IMR-90 (cell line): Measurements from ENCODE around the gene CDH23. TPM values are rescaled to one million over a fixed set of nuclear protein-coding genes. Genes with fewer than 3 reads are reported as not detected.

Experiments
- ATAC-seq: fragments of 200-7000 bp; cut with Tn5 transposase; 2 replicates; pipeline ENCODE4 v1.9.1; 2020; ENCODE audit warnings: low read depth, mild to moderate bottlenecking, moderate library complexity
- BruUV-seq: library from RNA; stranded (reverse); fragments of 400-500 nt; replicated peaks from 2 replicates; lab custom pipeline; 2021; lab: Mats Ljungman, UMichigan
- CTCF ChIA-PET: fragments of 300-600 bp; formaldehyde crosslinking; extraction: SDS; loops from one replicate; lab custom pipeline; 2021; ENCODE audit warnings: antibody characterized with exemption; lab: Yijun Ruan, JAX
- POLR2A ChIA-PET: fragments of 300-600 bp; sonication (Branson Sonifier 250); formaldehyde crosslinking; loops from one replicate; lab custom pipeline; 2022; ENCODE audit warnings: antibody characterized with exemption; ENCODE audit not compliant: unreplicated experiment; lab: Charles Lee
- DNase-seq: peaks from one replicate; pipeline ENCODE4 v3.0.0; 2013
- H2AFZ ChIP-seq: replicated peaks from 2 replicates; pipeline ENCODE3; 2013; ENCODE audit warnings: low read length, mild to moderate bottlenecking; ENCODE audit not compliant: poor library complexity
- H2AK5ac ChIP-seq: 2 replicates; pipeline ENCODE4 v1.6.1; 2013; ENCODE audit warnings: low read depth, low read length, inconsistent platforms
- H2AK9ac ChIP-seq: replicated peaks from 2 replicates; pipeline ENCODE3; 2013; ENCODE audit warnings: mild to moderate bottlenecking, low read depth, low read length, moderate library complexity; ENCODE audit not compliant: poor library complexity
- H2BK120ac ChIP-seq: 2 replicates; pipeline ENCODE4 v1.6.1; 2013; ENCODE audit warnings: low read depth, low read length, inconsistent platforms
- H2BK15ac ChIP-seq: 3 replicates; pipeline ENCODE4 v1.6.1; 2013; ENCODE audit warnings: low read depth, low read length, inconsistent platforms
- H2BK20ac ChIP-seq: 2 replicates; pipeline ENCODE4 v1.6.1; 2013; ENCODE audit warnings: low read depth, mild to moderate bottlenecking, inconsistent platforms, low read length, moderate library complexity
- H2BK5ac ChIP-seq: 2 replicates; pipeline ENCODE4 v1.6.1; 2013; ENCODE audit warnings: mild to moderate bottlenecking, low read depth, low read length, inconsistent platforms; ENCODE audit not compliant: poor library complexity, severe bottlenecking
- H3K14ac ChIP-seq: replicated peaks from 2 replicates; pipeline ENCODE4 v1.6.1; 2013; ENCODE audit warnings: low read depth, low read length, inconsistent platforms
- H3K18ac ChIP-seq: 2 replicates; pipeline ENCODE4 v1.6.1; 2013; ENCODE audit warnings: low read depth, low read length, control low read depth
- H3K23ac ChIP-seq: 2 replicates; pipeline ENCODE4 v1.6.1; 2013; ENCODE audit warnings: low read depth, low read length, inconsistent platforms
- H3K27ac ChIP-seq: 2 replicates; pipeline ENCODE4 v1.5.1; 2013; ENCODE audit warnings: mild to moderate bottlenecking, control low read depth, low read length; ENCODE audit not compliant: insufficient read depth
- H3K27me3 ChIP-seq: 2 replicates; pipeline ENCODE4 v1.6.1; 2013; ENCODE audit warnings: low read length; ENCODE audit not compliant: control insufficient read depth, insufficient read depth
- H3K36me3 ChIP-seq: 2 replicates; pipeline ENCODE4 v1.6.1; 2013; ENCODE audit warnings: low read length, mixed read lengths; ENCODE audit not compliant: control insufficient read depth, insufficient read depth
- H3K4ac ChIP-seq: 2 replicates; pipeline ENCODE4 v1.6.1; 2013; ENCODE audit warnings: low read depth, low read length, inconsistent platforms
- H3K4me1 ChIP-seq: 2 replicates; pipeline ENCODE4 v1.6.1; 2013; ENCODE audit warnings: low read length, mixed read lengths; ENCODE audit not compliant: control insufficient read depth, insufficient read depth
- H3K4me2 ChIP-seq: 2 replicates; pipeline ENCODE4 v1.6.1; 2013; ENCODE audit warnings: low read depth, mild to moderate bottlenecking, control low read depth, low read length, moderate library complexity
- H3K4me3 ChIP-seq: 2 replicates; pipeline ENCODE4 v1.5.1; 2013; ENCODE audit warnings: low read depth, mild to moderate bottlenecking, control low read depth, low read length, moderate library complexity; ENCODE audit not compliant: insufficient read depth
- H3K56ac ChIP-seq: 2 replicates; pipeline ENCODE4 v1.6.1; 2013; ENCODE audit warnings: low read length, inconsistent platforms; ENCODE audit not compliant: insufficient read depth; ENCODE audit errors: extremely low read depth
- H3K79me1 ChIP-seq, 2 experiments: 2 replicates each; pipeline ENCODE4 v1.6.1; 2013; ENCODE audit warnings: low read length in 2 of 2, inconsistent platforms in 1 of 2, low read depth in 1 of 2
- H3K9ac ChIP-seq: 2 replicates; pipeline ENCODE4 v1.6.1; 2013; ENCODE audit warnings: low read depth, low read length, control low read depth
- H3K9me1 ChIP-seq: 2 replicates; pipeline ENCODE4 v1.6.1; 2013; ENCODE audit warnings: low read length, inconsistent platforms; ENCODE audit not compliant: insufficient read depth
- H3K9me3 ChIP-seq: 2 replicates; pipeline ENCODE4 v1.6.1; 2013; ENCODE audit warnings: low read length; ENCODE audit not compliant: control insufficient read depth, insufficient read depth
- H4K20me1 ChIP-seq: 2 replicates; pipeline ENCODE4 v1.6.1; 2013; ENCODE audit warnings: low read length, inconsistent platforms; ENCODE audit not compliant: insufficient read depth
- H4K5ac ChIP-seq: 2 replicates; pipeline ENCODE4 v1.6.1; 2013; ENCODE audit warnings: mild to moderate bottlenecking, low read depth, low read length, control low read depth
- H4K8ac ChIP-seq, 2 experiments: 2 replicates each; pipeline ENCODE4 v1.6.1; 2013; ENCODE audit warnings: low read depth in 2 of 2, low read length in 2 of 2, control low read depth in 1 of 2, inconsistent platforms in 1 of 2
- H4K91ac ChIP-seq: 2 replicates; pipeline ENCODE4 v1.6.1; 2013; ENCODE audit warnings: low read depth, low read length, inconsistent platforms; ENCODE audit not compliant: insufficient read depth
- BHLHE40 ChIP-seq: fragments of 150-350 bp; IDR thresholded peaks from 2 replicates; pipeline ENCODE4 v1.6.1; 2016; ENCODE audit warnings: mild to moderate bottlenecking, low read depth, low read length
- CEBPB ChIP-seq: IDR thresholded peaks from 2 replicates; pipeline ENCODE4 v1.6.1; 2012; ENCODE audit warnings: low read depth, low read length, improper control_type of control experiment
- CHD1 ChIP-seq: IDR thresholded peaks from 2 replicates; pipeline ENCODE4 v1.6.1; 2012; ENCODE audit warnings: low read depth, low read length, improper control_type of control experiment
- CTCF ChIP-seq: conservative IDR thresholded peaks from 2 replicates; pipeline ENCODE4 v1.5.1; 2012; ENCODE audit warnings: mild to moderate bottlenecking, low read depth, low read length, improper control_type of control experiment
- ELK1 ChIP-seq: fragments of 150-350 bp; IDR thresholded peaks from 2 replicates; pipeline ENCODE4 v1.6.1; 2016; ENCODE audit warnings: low read depth, mild to moderate bottlenecking, low read length, moderate library complexity, borderline replicate concordance
- FOS ChIP-seq: fragments of 150-350 bp; IDR thresholded peaks from 2 replicates; pipeline ENCODE4 v1.6.1; 2016; ENCODE audit warnings: low read depth, low read length
- MAFK ChIP-seq: IDR thresholded peaks from 2 replicates; pipeline ENCODE4 v1.6.1; 2012; ENCODE audit warnings: low read depth, low read length, improper control_type of control experiment
- MAZ ChIP-seq: IDR thresholded peaks from 2 replicates; pipeline ENCODE4 v1.6.1; 2012; ENCODE audit warnings: low read depth, mild to moderate bottlenecking, low read length, improper control_type of control experiment, moderate library complexity, borderline replicate concordance
- MXI1 ChIP-seq: IDR thresholded peaks from 2 replicates; pipeline ENCODE4 v1.6.1; 2012; ENCODE audit warnings: low read depth, mild to moderate bottlenecking, low read length, moderate library complexity, borderline replicate concordance
- NFE2L2 ChIP-seq: fragments of 150-350 bp; IDR thresholded peaks from 2 replicates; pipeline ENCODE4 v1.6.1; 2016; ENCODE audit warnings: low read depth, mild to moderate bottlenecking, low read length
- POLR2A ChIP-seq: IDR thresholded peaks from 2 replicates; pipeline ENCODE4 v1.6.1; 2012; ENCODE audit warnings: mild to moderate bottlenecking, low read depth, low read length
- RAD21 ChIP-seq: IDR thresholded peaks from 2 replicates; pipeline ENCODE4 v1.6.1; 2012; ENCODE audit warnings: low read length, improper control_type of control experiment
- RCOR1 ChIP-seq: IDR thresholded peaks from 2 replicates; pipeline ENCODE4 v1.6.1; 2012; ENCODE audit warnings: mild to moderate bottlenecking, low read length, improper control_type of control experiment; ENCODE audit not compliant: insufficient replicate concordance
- RFX5 ChIP-seq: IDR thresholded peaks from 2 replicates; pipeline ENCODE4 v1.8.0; 2012; ENCODE audit warnings: low read depth, mild to moderate bottlenecking, low read length, moderate library complexity
- SMC3 ChIP-seq: fragments of 150-350 bp; IDR thresholded peaks from 2 replicates; pipeline ENCODE4 v1.6.1; 2016; ENCODE audit warnings: low read depth, mild to moderate bottlenecking, antibody characterized with exemption, low read length, moderate library complexity
- USF2 ChIP-seq: fragments of 150-350 bp; IDR thresholded peaks from 2 replicates; pipeline ENCODE4 v1.6.1; 2017; ENCODE audit warnings: mild to moderate bottlenecking, antibody characterized with exemption, low read length, low read depth
- WGBS, 2 experiments: methylation state at CpG; one replicate each; pipeline versions ENCODE4 v1.1.5 to v1.1.7; 2013; ENCODE audit warnings: missing lambda C conversion rate in 2 of 2; ENCODE audit not compliant: insufficient read length in 1 of 2; ENCODE audit errors: extremely low coverage in 2 of 2; 5-methylcytosine and 5-hydroxymethylcytosine counted together
- dilution Hi-C: fragments of 300-500 bp; cut with HindIII; formaldehyde crosslinking; loops from one replicate; pipeline ENCODE4 v1.14.3; 2018; ENCODE audit warnings: low sequenced_read_pairs; ENCODE audit not compliant: unreplicated experiment
- in situ Hi-C: fragments of 300-500 bp; cut with MboI; formaldehyde crosslinking; loops from 3 replicates; pipeline ENCODE4 v1.14.3; 2019; ENCODE audit warnings: low sequenced_read_pairs, inconsistent platforms, mixed read lengths
- intact Hi-C: fragments of 100-400 bp; cut with micrococcal nuclease; formaldehyde crosslinking; loops from 2 replicates; pipeline ENCODE4 v1.10.0; 2022
- polyA plus RNA-seq, 3 experiments: library from polyadenylated mRNA; depleted of rRNA; stranded (reverse); fragments of >200 nt; gene quantifications; 2 replicates each; pipeline ENCODE4 v1.2.3, GENCODE V29; 2012; ENCODE audit warnings: low replicate concordance in 1 of 3
- total RNA-seq: library from RNA; depleted of rRNA; stranded (reverse); fragments of >200 nt; gene quantifications from 2 replicates; pipeline ENCODE4 v1.2.3, GENCODE V29; 2012

CDH23 gene
- total and polyA plus RNA-seq, 2 of the 4 experiments (the other 2 are of a cell fraction): under 0.01 to 0.03 TPM

GRCh38 chr10:71489077-71489476 is 92.4 kb downstream of the CDH23 start:
- H3K27ac ChIP-seq: no peak overlapping the region
- WGBS, 2 experiments: no CpG with 5 or more reads among the region's 2 CpGs

More at GRCh38 chr10:71489077-71489476, 92.4 kb downstream of the CDH23 start:
- H3K4me2 ChIP-seq: no peak overlapping the region
- H3K4me1 ChIP-seq: no peaks in the 10 kb centered on the region
- H3K56ac ChIP-seq: no peak overlapping the region
- H3K18ac ChIP-seq: no peak overlapping the region
- H2BK15ac ChIP-seq: no peak overlapping the region
- no TSS peak for BruUV-seq
- no peak overlapping the region for H2AK9ac ChIP-seq
- no peaks in the 10 kb centered on the region for H3K9me3 ChIP-seq
- dilution Hi-C loops (no loop called here), intact Hi-C loops (no loop called here), in situ Hi-C loops (no loop called here)
- no peak overlapping the region for H2BK120ac ChIP-seq
- DNase-seq: no peak
- peaks cover 25% of the 10 kb centered on the region for H3K27me3 ChIP-seq
- no peak overlapping the region for H3K4me3 ChIP-seq
- no peak overlapping the region for H3K9ac ChIP-seq
- no peak overlapping the region for H2BK5ac ChIP-seq
- no peaks in the 10 kb centered on the region for H3K36me3 ChIP-seq
- H3K79me1 ChIP-seq: no peaks in the 10 kb centered on the region
- CTCF ChIA-PET: no interaction called here
- TF ChIP-seq BHLHE40 (no peak), RCOR1 (no peak), RFX5 (no peak), NFE2L2 (no peak), CTCF (no peak), SMC3 (no peak), RAD21 (no peak), CHD1 (no peak), POLR2A (no peak), MAZ (no peak), MXI1 (no peak), CEBPB (no peak), ELK1 (no peak), MAFK (no peak), USF2 (no peak), FOS (no peak)
- no peak overlapping the region for H4K91ac ChIP-seq
- H3K9me1 ChIP-seq: no peaks in the 10 kb centered on the region
- H3K4ac ChIP-seq: no peak overlapping the region
- H4K8ac ChIP-seq: no peak overlapping the region
- no peak for ATAC-seq
- H2BK20ac ChIP-seq: no peak overlapping the region
- H4K5ac ChIP-seq: no peak overlapping the region
- H3K23ac ChIP-seq: no peak overlapping the region
- no peak overlapping the region for H2AFZ ChIP-seq
- H2AK5ac ChIP-seq: no peak overlapping the region
- no peak overlapping the region for H3K14ac ChIP-seq
- POLR2A ChIA-PET: no interaction called here
- no peaks in the 10 kb centered on the region; the same call in 1 of the 2 replicates for H4K20me1 ChIP-seq
